GM23338 (cell line): ENCODE measurements around the gene EGFR.

ENCODE experiments used
- CREB1 ChIP-seq: fragments of 250-450 bp; sonication (Bioruptor Pico); IDR thresholded peaks from 2 replicates; pipeline ENCODE4 v1.5.0; 2020; ENCODE audit warnings: low read depth, mild to moderate bottlenecking, moderate library complexity
- CTCF ChIP-seq, 2 experiments: fragments of 200-600 bp in 1 of 2; sonication (generic) in 1 of 2; conservative IDR thresholded peaks; 2 replicates each; pipeline versions ENCODE4 v1.5.1 to v1.6.1; 2016 to 2017; ENCODE audit warnings: antibody characterized with exemption in 2 of 2, low read depth in 2 of 2, mild to moderate bottlenecking in 2 of 2, moderate library complexity in 1 of 2
- ETS1 ChIP-seq: IDR thresholded peaks from 2 replicates; pipeline ENCODE4 v1.6.1; 2016; ENCODE audit warnings: antibody characterized with exemption
- EZH2 ChIP-seq: fragments of 200-600 bp; sonication (generic); IDR thresholded peaks from one replicate; pipeline ENCODE4 v1.8.0; 2017; ENCODE audit warnings: antibody characterized with exemption, mild to moderate bottlenecking, low read depth; ENCODE audit not compliant: unreplicated experiment
- EZH2phosphoT487 ChIP-seq: fragments of 200-600 bp; sonication (generic); IDR thresholded peaks from one replicate; pipeline ENCODE4 v1.8.1; 2018; ENCODE audit warnings: antibody characterized with exemption; ENCODE audit not compliant: unreplicated experiment
- JUNB ChIP-seq: IDR thresholded peaks from one replicate; pipeline ENCODE4 v1.6.1; 2016; ENCODE audit warnings: antibody characterized with exemption; ENCODE audit not compliant: unreplicated experiment
- NANOG ChIP-seq: IDR thresholded peaks from 2 replicates; pipeline ENCODE4 v1.6.1; 2016; ENCODE audit warnings: antibody characterized with exemption, borderline replicate concordance
- POLR2AphosphoS5 ChIP-seq: IDR thresholded peaks from 2 replicates; pipeline ENCODE4 v1.6.1; 2016; ENCODE audit warnings: antibody characterized with exemption, low read depth
- REST ChIP-seq: IDR thresholded peaks from one replicate; pipeline ENCODE4 v1.6.1; 2018; ENCODE audit warnings: antibody characterized with exemption; ENCODE audit not compliant: unreplicated experiment
- STAT1 ChIP-seq: IDR thresholded peaks from one replicate; pipeline ENCODE4 v1.6.1; 2016; ENCODE audit warnings: antibody characterized with exemption; ENCODE audit not compliant: unreplicated experiment
- ZNF114 ChIP-seq: fragments of 250-450 bp; sonication (Bioruptor Pico); IDR thresholded peaks from 2 replicates; pipeline ENCODE4 v1.5.0; 2020; ENCODE audit warnings: mild to moderate bottlenecking, moderate library complexity
- ZNF331 ChIP-seq: fragments of 250-450 bp; sonication (Bioruptor Pico); IDR thresholded peaks from 2 replicates; pipeline ENCODE4 v1.5.0; 2020; ENCODE audit warnings: low read depth, mild to moderate bottlenecking, moderate library complexity
- ZNF462 ChIP-seq: fragments of 250-450 bp; sonication (Bioruptor Pico); IDR thresholded peaks from 2 replicates; pipeline ENCODE4 v1.5.0; 2020; ENCODE audit warnings: mild to moderate bottlenecking, moderate library complexity

GRCh38 chr7:55250313-55250712 is 231.5 kb downstream of the EGFR start:
- TF ChIP-seq CTCF (conservative IDR thresholded peaks at IDR 0.05; ENCODE audit: low read depth in 2 of 2) (peak; percentile 68 to 84), ETS1 (no peak), EZH2 (no peak), REST (no peak), CREB1 (no peak), POLR2AphosphoS5 (no peak), JUNB (no peak), EZH2phosphoT487 (no peak), STAT1 (no peak), NANOG (no peak), ZNF331 (no peak), ZNF114 (CRISPR knock-in tag) (no peak), ZNF462 (no peak)
